ENCODE results near the gene SDHB. TPM values are rescaled to one million over a fixed set of nuclear protein-coding genes. Genes with fewer than 3 reads are reported as not detected.

SDHB gene
- total and polyA plus RNA-seq, 12 donors, result 102 to 486 (median 377) TPM

- Histone ChIP-seq H3K27me3 (no peaks in the 10 kb centered on the region), H3K9me3 (no peaks in the 10 kb centered on the region), H3K4me1 (peaks cover 0 to 20% (median 0%) of the 10 kb centered on the region in 9 donors), H3K27ac (no peak overlapping the region), H3K36me3 (peaks cover 5 to 54% (median 49%) of the 10 kb centered on the region in 9 donors), H3K4me3 (no peak overlapping the region)
- no peak for TF ChIP-seq CTCF (IDR thresholded peaks at IDR 0.05)
- intact Hi-C loops (cut with DNase I), result no loop called here
- ATAC-seq (no peak), DNase-seq (no peak)
- 93 to 94% methylated on average over 7 of the region's 7 CpGs for WGBS, 2 donors
Measured at GRCh38 chr1:17017435-17017834, 36.4 kb downstream of the SDHB start.

- Histone ChIP-seq H3K9me3 (no peaks in the 10 kb centered on the region), H3K27me3 (no peaks in the 10 kb centered on the region), H3K4me3 (no peak overlapping the region), H3K4me1 (peaks cover 0 to 27% (median 6%) of the 10 kb centered on the region in 9 donors), H3K27ac (no peak overlapping the region), H3K36me3 (peaks cover 0 to 42% (median 37%) of the 10 kb centered on the region in 9 donors)
- ATAC-seq, result no peak
- 63 to 70% methylated on average over 5 of the region's 5 CpGs for WGBS, 2 donors
- DNase-seq, result no peak
- intact Hi-C loops (cut with DNase I), result no loop called here
- no peak for TF ChIP-seq CTCF (IDR thresholded peaks at IDR 0.05)
Measured at GRCh38 chr1:17016317-17016661, 37.5 kb downstream of the SDHB start.

- Histone ChIP-seq H3K9me3 (no peaks in the 10 kb centered on the region), H3K4me3 (no peak overlapping the region), H3K36me3 (peaks cover 0 to 29% (median 24%) of the 10 kb centered on the region in 9 donors), H3K4me1 (peaks cover 3 to 40% (median 20%) of the 10 kb centered on the region in 9 donors), H3K27me3 (no peaks in the 10 kb centered on the region), H3K27ac (no peak overlapping the region)
- ATAC-seq (no peak), DNase-seq (no peak)
- WGBS, 2 donors, result 69 to 78% methylated on average over 10 of the region's 10 CpGs
- TF ChIP-seq CTCF (IDR thresholded peaks at IDR 0.05), result no peak
- intact Hi-C loops (cut with DNase I), result loop anchor here in 3 of 10 donors (5.0 kb wide), 3 partner anchors 32 to 53 kb away; partner anchors contain the start of gene SDHB (in 1 of the 3)
Measured at GRCh38 chr1:17014671-17015567, 38.9 kb downstream of the SDHB start.

- 72 to 77% methylated on average over 13 of the region's 13 CpGs for WGBS, 2 donors
- TF ChIP-seq CTCF (IDR thresholded peaks at IDR 0.05), result no peak
- Histone ChIP-seq H3K9me3 (no peaks in the 10 kb centered on the region), H3K27me3 (no peaks in the 10 kb centered on the region), H3K36me3 (peaks cover 0 to 16% (median 12%) of the 10 kb centered on the region in 9 donors), H3K27ac (no peak overlapping the region), H3K4me3 (no peak overlapping the region), H3K4me1 (peaks cover 7 to 51% (median 26%) of the 10 kb centered on the region in 9 donors)
- intact Hi-C loops (cut with DNase I), result loop anchor here in 3 of 10 donors (5.0 kb wide), 3 partner anchors 34 to 51 kb away; partner anchors contain the start of gene SDHB (in 1 of the 3)
- no peak for DNase-seq
- ATAC-seq, result no peak
Measured at GRCh38 chr1:17013491-17014320, 40.1 kb downstream of the SDHB start.
